ENCODE results near the gene FCMR.
"Not testable (repeated sequence)": the region's sequence is repeated elsewhere in the genome, so short reads cannot be mapped to it uniquely, and the experiment has no call there.

Gene FCMR

DNA sequence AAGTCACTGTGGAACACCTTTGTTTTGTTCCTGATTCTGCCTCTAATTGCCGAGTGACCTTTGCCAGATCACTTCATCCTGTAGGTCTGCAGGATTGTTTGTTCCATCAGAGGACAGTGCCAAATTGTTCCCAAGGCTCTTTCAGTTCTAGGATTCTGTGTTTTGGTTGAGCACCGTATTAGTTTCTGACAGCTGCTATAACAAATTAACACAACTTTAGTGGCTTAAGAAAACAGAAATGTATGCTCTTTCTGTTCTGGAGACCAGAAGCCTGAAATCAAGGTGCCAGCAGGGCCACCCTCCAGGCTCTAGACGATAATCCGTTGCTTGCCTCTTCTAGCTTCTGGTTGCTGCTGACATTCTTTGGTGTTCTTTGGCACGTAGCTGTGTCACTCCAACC lies 27.9 kb upstream of the FCMR start:
- DNase-seq = no peak

DNA sequence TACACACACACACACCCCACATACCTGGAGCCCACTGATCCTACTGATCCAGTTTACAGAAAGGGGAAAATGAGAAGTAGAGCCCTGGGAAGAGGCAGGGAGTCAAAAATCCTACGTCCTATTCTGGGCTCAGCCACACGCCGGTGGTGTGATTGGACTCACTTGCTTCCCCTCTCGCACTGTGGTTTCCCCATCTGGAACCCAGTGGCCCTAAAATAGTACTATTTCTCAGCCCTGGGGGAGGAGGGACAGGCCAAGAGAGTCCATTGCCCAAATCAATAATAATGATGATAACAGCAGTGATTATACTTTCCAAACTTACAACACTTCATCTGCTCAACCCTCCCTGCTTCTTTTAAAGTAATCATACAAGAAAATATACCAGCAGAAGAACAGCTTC lies 27.5 kb upstream of the FCMR start:
- DNase-seq = no peak

DNA sequence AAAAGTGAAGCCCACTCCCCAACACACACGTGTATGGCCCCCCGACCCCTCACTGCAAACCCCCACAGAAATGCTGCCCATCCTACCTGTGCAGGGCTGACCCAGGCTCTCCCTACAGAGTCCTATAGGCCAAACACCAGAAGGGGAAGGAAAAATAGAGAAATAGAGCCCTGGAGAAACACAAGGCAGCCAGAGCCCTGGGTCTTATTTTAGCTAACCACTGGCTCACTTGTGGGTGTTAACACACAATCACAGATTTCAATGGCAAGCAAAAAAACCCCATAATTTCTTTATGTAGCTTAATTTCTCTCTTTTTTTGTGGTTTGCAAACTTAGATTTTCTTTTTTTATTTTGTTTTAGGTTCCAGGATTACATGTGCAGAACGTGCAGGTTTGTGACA lies 25.5 kb upstream of the FCMR start:
- no peak for DNase-seq

DNA sequence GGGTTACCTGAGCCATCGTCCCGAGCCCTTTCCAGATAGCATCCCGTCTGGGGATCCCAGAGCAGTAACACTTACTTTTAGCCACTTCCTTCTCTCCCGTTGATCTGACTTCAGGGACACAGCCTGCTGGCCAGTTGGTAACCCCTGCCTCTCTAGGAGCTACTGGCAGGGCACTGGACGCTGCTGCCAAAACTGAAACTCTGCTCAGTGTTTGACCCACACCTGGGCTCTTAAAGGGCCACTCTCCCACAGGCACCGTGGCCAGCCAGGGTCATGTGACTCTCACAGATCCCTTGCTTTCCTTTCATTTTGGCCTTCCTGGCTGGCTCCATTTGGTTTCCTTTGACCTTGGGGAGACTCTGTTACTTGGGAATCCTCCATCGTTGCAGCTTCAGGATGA lies 24.5 kb upstream of the FCMR start, which contains the start of gene PIGR:
TSS of gene PIGR (minus strand) at position 206 of the 400 bp plus-strand sequence. CDS start 5,935 bp downstream, outside the sequence.
- no peak for DNase-seq

DNA sequence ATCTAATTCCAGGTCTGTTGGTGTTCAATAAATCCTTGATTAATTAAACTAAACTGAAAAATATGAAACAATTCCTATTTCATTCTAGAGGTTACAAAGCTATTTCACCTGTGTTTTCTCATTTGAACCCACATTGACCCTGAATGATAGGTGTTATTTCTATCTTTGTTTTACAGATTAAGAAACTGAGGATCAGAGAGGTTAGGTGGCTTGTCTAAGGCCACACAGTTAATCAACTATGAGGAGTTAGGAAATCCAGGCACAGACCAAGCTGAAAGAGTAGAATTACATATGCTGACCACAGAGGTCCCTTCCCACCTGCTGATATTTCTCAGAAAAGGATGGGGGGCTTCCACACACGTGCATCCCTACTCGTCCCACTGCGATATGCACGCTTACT lies 24.0 kb upstream of the FCMR start:
- DNase-seq = no peak

DNA sequence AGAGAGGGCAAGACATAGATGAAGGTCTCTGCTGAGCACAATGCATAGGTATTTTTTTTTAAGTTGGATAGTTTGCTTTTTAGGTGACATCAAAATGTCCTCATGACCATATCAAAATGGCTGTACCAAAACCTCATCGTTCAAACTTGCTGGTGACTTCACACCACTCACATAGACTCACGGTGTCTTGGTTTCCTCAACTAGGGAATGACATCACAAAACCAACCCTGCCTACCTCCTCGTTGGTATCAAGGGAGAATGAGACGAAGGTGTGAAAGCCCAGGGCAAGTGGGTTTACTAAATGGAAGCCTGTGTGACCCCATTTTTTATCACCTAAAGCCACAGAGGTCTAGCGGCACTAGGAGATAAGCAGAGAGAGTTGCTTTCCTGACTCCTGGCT lies 23.0 kb upstream of the FCMR start:
- DNase-seq = no peak

DNA sequence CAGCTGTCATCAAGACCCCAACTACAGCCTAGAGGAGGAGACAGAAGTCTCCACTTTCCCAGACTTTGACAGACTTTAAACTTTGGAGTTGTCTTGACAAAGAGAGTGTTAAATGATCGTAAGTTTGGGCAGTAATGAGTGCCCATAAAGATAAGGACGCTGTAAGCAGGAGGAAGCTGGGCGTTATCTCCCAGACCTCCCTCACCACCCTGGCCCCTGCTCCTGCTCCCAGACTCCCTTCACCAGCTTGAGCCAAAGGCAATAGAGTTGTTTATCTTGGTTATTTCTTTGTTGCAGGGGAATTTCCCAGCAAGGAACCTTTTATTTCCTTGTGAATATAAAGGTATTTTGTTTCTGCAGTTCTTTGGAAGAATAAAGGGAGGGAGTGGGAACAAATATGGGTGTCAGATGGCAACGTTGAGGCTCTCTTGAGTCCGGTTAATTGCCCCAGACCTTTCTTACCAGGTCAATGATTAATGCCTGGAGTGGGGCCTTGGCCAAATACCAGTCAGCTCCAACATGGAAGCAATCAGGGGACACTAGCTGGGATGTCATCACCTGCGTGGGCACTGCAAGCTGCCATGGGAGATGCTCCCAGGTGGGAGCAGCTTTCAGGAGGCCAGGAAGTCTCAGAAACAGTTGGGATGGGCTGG lies 20.2 kb upstream of the FCMR start:
- no peak for DNase-seq

DNA sequence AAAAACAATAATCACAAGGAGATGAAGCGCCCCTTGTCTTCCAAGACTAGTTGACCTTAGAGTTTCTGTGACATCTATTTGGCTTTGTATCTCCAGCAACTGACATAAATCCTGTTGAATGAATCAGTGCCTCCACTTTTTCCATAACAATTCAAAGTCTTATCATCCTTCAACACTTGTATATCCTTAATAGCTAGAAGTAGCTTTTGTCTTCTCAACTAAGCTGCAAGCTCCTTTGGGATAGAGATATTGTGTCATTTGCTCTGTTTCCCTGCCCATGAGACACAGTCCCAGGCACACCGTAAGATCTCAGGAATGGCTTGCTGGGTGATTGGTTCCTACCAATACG lies 18.8 kb upstream of the FCMR start:
- no peak for DNase-seq

DNA sequence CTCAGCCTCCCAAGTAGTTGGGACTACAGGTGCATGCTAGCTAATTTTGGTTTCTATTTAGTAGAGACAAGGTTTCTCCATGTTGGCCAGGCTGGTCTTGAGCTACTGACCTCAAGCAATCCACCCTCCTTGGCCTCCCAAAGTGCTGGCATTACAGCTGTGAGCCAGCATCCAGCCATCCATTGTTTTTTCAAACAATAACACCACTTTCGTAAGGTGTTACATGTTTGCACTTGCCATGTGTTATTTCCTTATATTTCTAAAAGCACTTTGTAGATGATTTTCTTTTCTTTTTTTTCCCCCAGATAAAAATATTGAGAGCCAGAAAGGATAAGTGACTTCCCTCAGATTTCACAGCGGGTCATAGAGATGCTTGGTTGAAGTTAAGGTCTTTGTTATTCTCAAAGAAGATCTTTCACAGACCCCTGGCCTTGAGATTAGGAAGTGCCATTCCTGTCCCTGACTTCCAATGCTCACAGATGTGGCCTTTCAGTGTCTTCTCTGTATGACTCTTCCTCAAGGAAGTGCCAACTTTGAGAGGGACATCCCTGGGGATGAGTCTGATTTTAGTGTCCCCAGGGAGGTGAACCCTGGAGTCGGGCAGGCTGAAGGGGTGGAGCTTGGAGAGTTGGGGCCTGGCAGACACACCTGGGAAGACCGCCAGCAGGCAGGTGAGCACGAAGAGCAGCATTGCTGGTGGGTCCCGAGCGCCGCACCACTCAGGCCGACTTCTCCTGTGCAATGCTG lies 18.3 kb upstream of the FCMR start:
- no peak for DNase-seq

DNA sequence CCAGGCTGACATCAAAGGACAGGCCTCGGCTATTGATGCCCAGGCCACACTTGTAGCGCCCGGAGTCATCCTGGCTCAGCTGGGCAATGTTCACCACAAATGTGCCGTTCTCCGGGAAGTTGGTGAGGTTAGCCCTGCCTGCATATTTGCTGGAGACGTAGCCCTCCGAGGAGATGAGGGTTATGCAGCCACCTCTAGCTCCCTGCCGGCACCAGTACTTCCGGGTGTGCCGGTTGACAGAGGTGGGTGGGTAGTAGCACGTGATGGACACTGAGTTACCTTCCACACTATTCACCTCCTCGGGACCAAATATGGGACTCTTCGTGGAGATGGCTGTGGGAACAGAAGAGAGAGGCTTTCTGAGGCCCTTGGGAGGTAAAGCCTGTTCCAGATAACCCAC lies 17.4 kb upstream of the FCMR start:
- DNase-seq = no peak

DNA sequence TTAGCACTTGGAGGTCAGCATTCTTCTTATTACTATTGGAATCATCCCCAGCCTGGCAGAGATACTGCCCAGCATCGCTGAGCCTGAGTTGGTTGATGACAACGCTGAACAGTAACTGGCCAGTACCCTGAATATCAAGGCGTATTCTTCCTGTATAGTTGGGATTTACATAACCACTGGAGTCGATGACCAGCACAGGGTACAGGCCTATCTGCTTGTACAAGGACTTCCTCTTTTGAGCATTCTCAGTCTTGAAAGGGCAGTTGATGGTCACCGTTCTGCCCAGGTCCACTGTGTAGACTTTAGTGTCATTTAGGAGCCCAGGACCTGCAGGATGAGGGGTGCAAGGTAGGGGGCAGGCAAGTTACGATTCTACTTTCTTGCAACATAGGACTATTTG lies 15.7 kb upstream of the FCMR start:
- DNase-seq = no peak

DNA sequence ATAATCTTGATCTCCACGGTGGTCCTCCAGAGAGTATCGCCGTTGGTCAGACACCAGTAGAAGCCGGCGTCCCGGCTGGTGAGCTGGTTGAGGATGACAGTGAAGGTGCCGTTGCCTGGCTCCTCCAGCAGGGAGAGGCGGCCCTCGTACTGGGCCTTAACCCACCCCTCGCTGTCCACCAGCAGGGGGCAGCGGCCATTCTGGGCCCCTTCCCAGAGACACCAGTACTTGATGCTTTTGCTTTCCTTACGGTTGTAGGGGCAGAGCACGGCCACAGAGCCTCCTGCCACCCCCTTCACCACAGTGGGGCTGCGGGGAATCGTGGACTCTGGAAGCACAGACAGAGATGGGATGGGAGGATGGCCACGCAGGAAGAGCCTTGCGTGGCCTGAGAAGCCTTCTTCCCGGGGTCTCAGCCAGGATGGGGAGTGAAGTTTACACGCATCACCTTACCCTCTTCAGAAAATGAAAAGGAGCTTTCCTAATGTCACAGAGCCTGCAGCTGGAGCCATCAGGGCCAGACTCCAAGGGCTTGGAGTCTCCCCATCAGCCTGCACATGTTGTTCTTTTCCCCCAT lies 13.8 kb upstream of the FCMR start:
- peak; percentile 82 for DNase-seq

DNA sequence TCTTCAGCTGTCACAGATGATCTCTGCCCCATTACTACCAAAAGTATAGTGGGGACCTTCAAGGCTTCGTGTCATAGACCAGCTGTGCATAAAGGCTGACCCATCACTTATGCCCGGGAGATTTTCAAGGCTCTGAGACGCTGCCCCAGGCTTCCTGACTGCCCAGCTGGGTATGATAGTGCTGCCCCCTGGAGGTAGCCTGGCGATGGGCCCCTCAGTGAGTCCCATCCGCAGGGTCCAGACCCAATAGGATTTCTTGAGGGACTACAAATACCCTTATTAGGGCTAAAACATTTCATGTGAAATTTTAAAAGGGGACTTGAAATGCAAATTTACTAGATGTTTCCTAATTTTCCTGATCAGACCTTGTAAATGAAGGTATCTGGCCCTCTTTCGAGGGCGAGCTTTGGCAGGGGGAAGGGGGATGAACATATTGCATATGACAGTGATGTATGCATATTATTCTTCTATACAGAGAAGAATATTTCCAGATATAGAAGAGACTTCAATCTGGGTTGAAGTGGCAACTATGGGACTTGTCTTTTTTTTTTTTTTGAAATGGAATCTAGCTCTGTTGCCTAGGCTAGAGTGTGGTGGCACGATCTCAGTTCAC lies 11.7 kb upstream of the FCMR start:
- DNase-seq = peak; percentile 86

DNA sequence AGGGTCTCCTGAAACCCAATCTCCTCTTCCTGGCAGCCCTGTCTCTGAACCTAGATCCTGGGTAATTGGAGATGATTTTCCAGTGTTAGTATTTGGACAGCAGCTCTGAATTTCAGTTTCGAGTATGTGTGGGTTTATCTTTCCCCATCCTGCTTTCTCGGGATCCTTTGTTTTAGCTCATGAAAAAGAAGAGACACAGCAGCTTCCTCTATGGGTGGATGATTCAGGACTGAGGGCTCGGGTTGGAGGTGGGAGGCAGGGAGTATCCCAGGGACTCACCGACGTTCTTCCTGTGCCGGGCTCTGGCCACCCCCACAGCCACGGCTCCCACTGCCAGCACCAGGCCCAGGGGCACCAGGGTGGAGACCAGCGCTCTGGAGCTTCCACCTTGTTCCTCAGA lies 10.4 kb upstream of the FCMR start:
- DNase-seq = no peak

DNA sequence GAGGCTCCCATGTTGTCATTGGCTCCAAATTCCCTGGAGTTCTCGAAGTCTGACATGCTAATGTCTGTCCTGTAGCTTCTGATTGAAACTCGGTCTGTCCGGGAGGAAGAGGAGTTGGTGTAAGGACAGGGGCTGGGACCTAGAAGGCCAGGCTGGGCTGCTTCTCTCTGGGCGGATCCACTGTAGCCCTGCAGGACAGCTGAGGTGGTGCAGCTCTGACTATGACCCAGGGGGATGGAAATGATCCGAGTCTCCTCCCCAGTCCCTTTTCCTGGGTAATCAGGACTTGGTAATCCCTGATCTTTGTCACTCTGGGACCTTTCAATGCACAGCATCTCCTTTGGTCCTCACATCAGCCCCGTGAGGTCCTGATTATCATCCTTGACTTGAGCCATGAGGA lies 10.0 kb upstream of the FCMR start:
- no peak for DNase-seq

DNA sequence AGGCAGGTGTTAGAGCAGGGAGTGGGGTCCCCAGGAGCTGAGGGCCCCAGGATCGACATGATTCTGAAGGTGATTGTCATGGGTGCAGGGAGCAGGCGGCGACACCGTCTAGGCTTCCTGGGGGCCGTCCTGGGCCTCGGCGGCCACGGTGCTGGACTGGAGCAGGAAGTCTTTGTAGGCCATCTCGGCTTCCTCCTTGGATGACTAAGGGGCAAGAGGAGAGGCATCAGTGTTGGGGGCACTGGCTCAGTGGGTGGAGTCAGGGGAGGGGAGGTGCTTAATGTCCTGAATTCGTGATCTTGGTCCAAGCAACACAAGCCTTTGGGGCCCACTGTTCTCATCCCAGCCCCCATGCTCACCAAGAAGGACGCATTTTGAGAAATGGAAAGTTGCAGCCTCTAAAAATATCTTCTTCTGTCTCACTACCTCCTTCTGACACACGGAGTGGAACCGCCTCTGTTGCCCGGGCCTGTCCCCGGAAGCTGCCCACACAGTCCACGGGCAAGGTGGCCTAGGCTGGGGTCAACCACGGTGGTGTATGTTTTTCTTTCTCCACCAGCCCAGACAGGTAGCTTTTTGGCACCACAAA lies 8.6 kb upstream of the FCMR start:
- peak; percentile 73 for DNase-seq

DNA sequence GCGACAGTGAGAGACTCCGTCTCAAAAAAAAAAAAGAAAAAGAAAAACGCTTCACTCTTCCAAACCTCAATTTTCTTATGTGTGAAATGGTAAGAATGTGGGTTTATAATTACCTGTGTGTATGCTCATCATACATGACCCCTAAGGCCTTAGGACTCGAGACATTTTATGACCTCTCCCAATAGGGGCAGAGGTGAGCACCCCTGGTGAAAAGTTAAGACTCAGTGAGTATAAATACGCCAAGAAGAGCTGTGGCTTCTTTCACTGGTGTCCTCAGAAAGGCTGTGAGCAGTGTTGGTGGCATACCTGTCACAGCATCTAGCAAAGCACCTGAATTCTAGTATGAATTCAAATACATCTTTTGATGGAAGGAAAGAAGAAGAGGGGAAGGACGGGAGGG lies 7.8 kb upstream of the FCMR start:
- DNase-seq = no peak

DNA sequence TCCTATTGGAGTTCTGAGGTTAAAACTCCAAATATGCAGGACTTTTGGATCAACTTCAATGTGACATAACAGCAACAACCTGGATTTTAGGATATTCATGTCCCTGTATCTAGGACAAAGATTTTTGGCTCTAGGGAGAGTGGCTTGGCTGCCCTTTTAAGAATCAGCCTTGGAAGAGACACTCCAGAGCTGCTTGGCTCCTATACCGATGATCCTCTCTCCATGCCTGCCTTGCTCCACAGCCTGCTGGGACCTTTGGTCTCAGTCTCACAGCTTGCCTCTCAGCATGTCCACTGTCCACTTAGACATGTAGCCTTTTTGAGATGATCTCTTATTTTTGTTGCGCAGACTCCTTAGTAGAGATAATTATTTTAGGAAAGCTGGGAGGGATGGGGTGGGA lies 4.5 kb upstream of the FCMR start:
- DNase-seq = no peak

DNA sequence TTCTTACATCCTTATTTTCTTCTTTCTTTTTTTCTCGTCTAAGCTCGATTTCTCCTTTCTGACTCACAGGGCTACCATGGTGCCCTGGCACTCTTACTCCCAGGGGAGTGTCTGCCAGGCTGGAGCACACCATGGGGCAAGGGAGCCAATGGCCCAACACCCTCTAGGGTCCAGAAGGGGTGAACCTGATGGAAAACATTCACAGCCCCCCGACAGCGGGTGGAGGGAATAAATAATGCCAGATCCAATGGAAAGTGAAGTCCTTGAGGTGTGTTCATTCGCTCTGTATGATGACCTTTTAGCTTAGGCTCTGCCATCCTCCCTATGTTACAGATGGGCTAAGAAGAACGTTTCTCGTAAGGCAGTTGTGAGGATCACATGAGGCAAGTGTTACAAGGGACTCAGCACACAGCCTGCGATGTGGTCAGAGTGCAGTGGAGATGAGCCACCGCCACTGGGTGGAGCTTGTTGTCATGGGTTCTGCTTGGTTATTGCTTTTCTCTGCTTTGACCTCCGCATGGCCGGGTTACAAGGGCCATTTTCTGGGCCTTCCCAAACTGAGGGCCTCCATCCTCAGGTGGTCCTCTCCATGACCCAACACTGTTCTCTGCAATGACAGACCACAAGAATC lies 3.5 kb upstream of the FCMR start:
- DNase-seq = peak; percentile 80

DNA sequence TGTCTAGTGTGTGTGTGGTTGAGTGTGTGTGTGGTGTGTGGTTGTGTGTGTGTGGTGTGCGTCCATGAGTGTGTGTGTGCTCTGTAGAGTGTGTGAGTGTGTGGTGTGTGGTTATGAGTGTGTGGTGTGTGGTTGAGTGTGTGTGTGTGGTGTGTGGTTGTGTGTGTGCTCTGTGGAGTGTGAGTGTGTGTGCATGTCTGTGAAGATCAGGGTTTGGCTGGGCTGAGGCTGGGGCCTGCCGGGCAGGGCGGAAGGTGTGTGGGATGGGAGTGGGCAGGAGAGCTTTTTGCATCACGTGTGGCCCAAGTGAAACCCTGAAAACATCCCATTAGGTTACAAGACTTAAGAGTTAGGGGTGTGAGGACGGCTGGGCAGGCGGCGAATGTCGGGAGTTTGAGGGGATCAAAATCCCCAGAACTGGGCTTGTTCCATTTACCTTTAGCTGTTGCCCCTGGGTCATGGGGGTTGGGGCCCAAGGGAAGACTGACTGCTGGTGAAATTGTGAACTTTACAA lies 2.9 kb upstream of the FCMR start:
- DNase-seq = no peak

DNA sequence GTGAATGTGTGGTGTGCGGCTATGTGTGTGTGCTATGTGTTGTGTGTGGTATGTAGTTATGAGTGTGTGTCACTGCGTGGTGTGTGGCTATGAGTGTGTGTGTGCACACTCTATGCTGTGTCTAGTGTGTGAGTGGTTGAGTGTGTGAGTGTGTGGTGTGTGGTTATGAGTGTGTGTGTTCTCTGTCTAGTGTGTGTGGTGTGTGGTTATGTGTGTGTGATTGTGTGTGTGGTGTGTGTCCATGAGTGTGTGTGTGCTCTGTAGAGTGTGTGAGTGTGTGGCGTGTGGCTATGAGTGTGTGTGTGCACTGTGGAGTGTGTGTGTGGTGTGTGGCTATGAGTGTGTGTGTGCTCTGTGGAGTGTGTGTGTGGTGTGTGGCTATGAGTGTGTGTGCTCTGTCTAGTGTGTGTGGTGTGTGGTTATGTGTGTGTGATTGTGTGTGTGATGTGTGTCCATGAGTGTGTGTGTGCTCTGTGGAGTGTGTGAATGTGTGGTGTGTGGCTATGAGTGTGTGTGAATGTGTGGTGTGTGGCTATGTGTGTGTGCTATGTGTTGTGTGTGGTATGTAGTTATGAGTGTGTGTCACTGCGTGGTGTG lies 2.3 kb upstream of the FCMR start:
- not testable (repeated sequence) for DNase-seq

Data from activated CD8-positive, alpha-beta memory T cell treated with anti-CD3 and anti-CD28 coated beads, Interleukin-2, amount 50 U/mL, for 48 hours (primary cell).